WTC11 (cell line): ENCODE results near the gene LDAF1. TPM values are rescaled to one million over a fixed set of nuclear protein-coding genes. Genes with fewer than 3 reads are reported as not detected.

Source experiments
- ATAC-seq: fragments of 200-7000 bp; cut with Tn5 transposase; 2 replicates; pipeline ENCODE4 v1.10.0; 2021; ENCODE audit warnings: mild to moderate bottlenecking, moderate library complexity
- CTCF ChIA-PET: fragments of 300-600 bp; sonication (Branson Sonifier 250); formaldehyde crosslinking; loops from one replicate; lab custom pipeline; 2021; ENCODE audit warnings: antibody characterized with exemption; lab: Charles Lee
- POLR2A ChIA-PET: fragments of 350-600 bp; sonication (Branson Sonifier 250); formaldehyde crosslinking; loops from one replicate; lab custom pipeline; 2021; ENCODE audit warnings: antibody characterized with exemption; lab: Charles Lee
- DNase-seq: peaks from one replicate; pipeline ENCODE4 v3.0.0; 2021; ENCODE audit warnings: low spot score
- H3K27ac Mint-ChIP-seq: 2 replicates; pipeline ENCODE4 v1.8.0; 2021; ENCODE audit warnings: mixed read lengths
- H3K27me3 Mint-ChIP-seq: 2 replicates; pipeline ENCODE4 v1.8.0; 2021; ENCODE audit warnings: low read depth, mild to moderate bottlenecking, moderate library complexity, mixed read lengths
- H3K36me3 Mint-ChIP-seq: 2 replicates; pipeline ENCODE4 v1.8.0; 2021; ENCODE audit warnings: mixed read lengths
- H3K4me1 Mint-ChIP-seq: 2 replicates; pipeline ENCODE4 v1.8.0; 2022; ENCODE audit warnings: mixed read lengths
- H3K4me3 Mint-ChIP-seq: 2 replicates; pipeline ENCODE4 v1.8.0; 2021; ENCODE audit warnings: mild to moderate bottlenecking, moderate library complexity, mixed read lengths
- H3K9me3 Mint-ChIP-seq: 2 replicates; pipeline ENCODE4 v1.8.0; 2021; ENCODE audit warnings: mixed read lengths
- CREB1 ChIP-seq: sonication (generic); formaldehyde crosslinking; IDR thresholded peaks from 2 replicates; pipeline ENCODE4 v1.8.0; 2023; ENCODE audit warnings: mild to moderate bottlenecking, missing genetic modification reagents
- FOXK1 ChIP-seq: sonication (generic); formaldehyde crosslinking; IDR thresholded peaks from 2 replicates; pipeline ENCODE4 v1.8.0; 2022; ENCODE audit warnings: mild to moderate bottlenecking, moderate library complexity, missing genetic modification reagents
- GRHL2 ChIP-seq: fragments of 250-450 bp; sonication (Bioruptor Pico); IDR thresholded peaks from 2 replicates; pipeline ENCODE4 v1.8.0; 2022; ENCODE audit warnings: mild to moderate bottlenecking, moderate library complexity; ENCODE audit not compliant: insufficient replicate concordance, severe bottlenecking
- MXD4 ChIP-seq: fragments of 250-450 bp; sonication (Bioruptor Pico); IDR thresholded peaks from 2 replicates; pipeline ENCODE4 v1.8.0; 2021; ENCODE audit warnings: mild to moderate bottlenecking, moderate library complexity, borderline replicate concordance
- NFE2L1 ChIP-seq: sonication (generic); formaldehyde crosslinking; IDR thresholded peaks from 2 replicates; pipeline ENCODE4 v1.8.1; 2023; ENCODE audit warnings: missing genetic modification reagents
- NFYB ChIP-seq: sonication (generic); formaldehyde crosslinking; conservative IDR thresholded peaks from 2 replicates; pipeline ENCODE4 v1.8.0; 2022; ENCODE audit warnings: low read depth, missing genetic modification reagents
- NR2C2 ChIP-seq: sonication (generic); formaldehyde crosslinking; IDR thresholded peaks from 2 replicates; pipeline ENCODE4 v1.8.0; 2022; ENCODE audit warnings: mild to moderate bottlenecking, missing genetic modification reagents
- NR3C1 ChIP-seq: sonication (generic); formaldehyde crosslinking; conservative IDR thresholded peaks from 2 replicates; pipeline ENCODE4 v1.8.1; 2023; ENCODE audit warnings: low read depth, mild to moderate bottlenecking, missing genetic modification reagents
- RELA ChIP-seq: sonication (generic); formaldehyde crosslinking; IDR thresholded peaks from 2 replicates; pipeline ENCODE4 v1.8.1; 2022; ENCODE audit warnings: missing genetic modification reagents, mild to moderate bottlenecking, borderline replicate concordance
- TP53 ChIP-seq: sonication (generic); formaldehyde crosslinking; IDR thresholded peaks from 2 replicates; pipeline ENCODE4 v1.8.1; 2023; ENCODE audit warnings: mild to moderate bottlenecking, missing genetic modification reagents
- ZBTB21 ChIP-seq: sonication (generic); formaldehyde crosslinking; IDR thresholded peaks from 2 replicates; pipeline ENCODE4 v1.8.1; 2023; ENCODE audit warnings: mild to moderate bottlenecking, missing genetic modification reagents, borderline replicate concordance
- ZNF219 ChIP-seq: sonication (generic); formaldehyde crosslinking; IDR thresholded peaks from 2 replicates; pipeline ENCODE4 v1.8.0; 2023; ENCODE audit warnings: missing genetic modification reagents, mild to moderate bottlenecking, borderline replicate concordance
- ZNF232 ChIP-seq: sonication (generic); formaldehyde crosslinking; IDR thresholded peaks from 2 replicates; pipeline ENCODE4 v1.8.0; 2022; ENCODE audit warnings: mild to moderate bottlenecking, missing genetic modification reagents
- ZNF317 ChIP-seq: sonication (generic); formaldehyde crosslinking; IDR thresholded peaks from 2 replicates; pipeline ENCODE4 v1.8.1; 2023; ENCODE audit warnings: low read depth, mild to moderate bottlenecking, moderate library complexity, missing genetic modification reagents, borderline replicate concordance
- ZNF423 ChIP-seq: fragments of 250-450 bp; sonication (Bioruptor Pico); IDR thresholded peaks from 2 replicates; pipeline ENCODE4 v2.1.2; 2022; ENCODE audit warnings: mild to moderate bottlenecking, moderate library complexity
- ZNF671 ChIP-seq: fragments of 250-450 bp; sonication (Bioruptor Pico); IDR thresholded peaks from 2 replicates; pipeline ENCODE4 v1.8.0; 2021; ENCODE audit warnings: mild to moderate bottlenecking
- total RNA-seq: library from RNA; stranded (reverse); gene quantifications from 3 replicates; pipeline ENCODE4 v1.2.3, GENCODE V29; 2021
- TF ChIP-seq, protein P1 (sequence below): sonication (generic); formaldehyde crosslinking; IDR thresholded peaks from 2 replicates; pipeline ENCODE4 v1.8.0; 2022; ENCODE audit warnings: mild to moderate bottlenecking, missing genetic modification reagents
- TF ChIP-seq, protein P2 (sequence below): fragments of 250-450 bp; sonication (Bioruptor Pico); IDR thresholded peaks from 2 replicates; pipeline ENCODE4 v1.9.0; 2021; ENCODE audit warnings: mild to moderate bottlenecking
- TF ChIP-seq, protein P3 (sequence below): fragments of 250-450 bp; sonication (Bioruptor Pico); IDR thresholded peaks from 2 replicates; pipeline ENCODE4 v2.1.2; 2022; ENCODE audit warnings: mild to moderate bottlenecking, moderate library complexity
- TF ChIP-seq, protein P4 (sequence below): sonication (generic); formaldehyde crosslinking; IDR thresholded peaks from 2 replicates; pipeline ENCODE4 v1.8.0; 2022; ENCODE audit warnings: mild to moderate bottlenecking, missing genetic modification reagents
- TF ChIP-seq, protein P5 (sequence below): sonication (generic); formaldehyde crosslinking; IDR thresholded peaks from 2 replicates; pipeline ENCODE4 v1.8.0; 2022; ENCODE audit warnings: mild to moderate bottlenecking, missing genetic modification reagents
- TF ChIP-seq, protein P6 (sequence below): fragments of 200-600 bp; IDR thresholded peaks from 2 replicates; pipeline ENCODE4 v1.8.0; 2022; ENCODE audit warnings: antibody characterized with exemption
- TF ChIP-seq, protein P7 (sequence below): sonication (generic); formaldehyde crosslinking; IDR thresholded peaks from 2 replicates; pipeline ENCODE4 v1.8.1; 2022; ENCODE audit warnings: mild to moderate bottlenecking, missing genetic modification reagents, moderate library complexity, borderline replicate concordance
- TF ChIP-seq, protein P8 (sequence below): sonication (generic); formaldehyde crosslinking; IDR thresholded peaks from 2 replicates; pipeline ENCODE4 v1.8.1; 2022; ENCODE audit warnings: missing genetic modification reagents, borderline replicate concordance
- TF ChIP-seq, protein P9 (sequence below): sonication (generic); formaldehyde crosslinking; IDR thresholded peaks from 2 replicates; pipeline ENCODE4 v1.8.0; 2023; ENCODE audit warnings: missing genetic modification reagents

The LDAF1 gene
- total RNA-seq, 1 experiment from 2014 or later, result 42.8 TPM

DNA sequence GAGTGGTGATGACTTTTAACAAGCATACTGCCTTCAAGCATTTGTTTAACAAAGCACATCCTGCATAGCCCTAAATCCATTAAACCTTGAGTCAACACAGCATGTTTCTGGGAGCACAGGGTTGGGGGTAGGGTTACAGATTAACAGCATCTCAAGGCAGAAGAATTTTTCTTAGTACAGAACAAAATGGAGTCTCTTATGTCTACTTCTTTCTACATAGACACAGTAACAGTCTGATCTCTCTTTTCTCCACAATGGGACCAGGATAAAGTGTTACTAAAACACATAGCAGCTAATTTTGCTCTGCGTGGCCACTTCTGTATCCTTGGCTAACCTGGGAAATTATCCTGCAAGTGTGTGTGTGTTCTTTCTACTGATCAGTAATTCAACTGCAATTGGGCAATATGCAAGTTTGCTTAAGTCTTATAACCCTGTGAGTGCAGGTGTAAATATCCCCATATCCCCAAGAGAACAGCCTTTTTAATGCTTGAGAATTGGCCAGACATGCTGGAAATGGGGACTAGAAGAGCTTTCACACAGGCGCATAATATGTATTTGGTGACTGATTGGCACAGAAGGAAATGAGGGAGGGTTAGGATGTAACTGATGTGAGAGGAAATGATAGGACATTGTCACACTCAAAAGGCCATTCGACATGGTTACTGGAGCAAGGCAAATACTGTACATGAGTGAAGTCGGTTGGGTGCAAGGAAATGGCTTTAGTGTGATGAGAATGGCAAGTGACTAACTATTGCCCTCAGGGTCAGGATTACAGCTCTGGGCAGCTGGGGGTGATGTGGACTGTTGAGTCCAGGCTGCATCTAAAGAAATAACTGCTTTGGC is 64.2 kb downstream of the LDAF1 start:
- POLR2A ChIA-PET, result no interaction called here
- CTCF ChIA-PET, result interaction anchor here (1.4 kb wide), 1 partner anchor 55 kb away, joined by 5 read pairs; the partner anchor contains the start of gene CRYM
- Mint-ChIP-seq H3K4me3 (peak overlapping the region; percentile 2), H3K4me1 (peaks cover 51% of the 10 kb centered on the region), H3K27ac (peak overlapping the region; percentile 25; the same call in 1 of the 2 replicates), H3K27me3 (peaks cover 24% of the 10 kb centered on the region), H3K36me3 (peaks cover 4% of the 10 kb centered on the region), H3K9me3 (peaks cover 5% of the 10 kb centered on the region)
- no peak for DNase-seq
- TF ChIP-seq, protein P1, sequence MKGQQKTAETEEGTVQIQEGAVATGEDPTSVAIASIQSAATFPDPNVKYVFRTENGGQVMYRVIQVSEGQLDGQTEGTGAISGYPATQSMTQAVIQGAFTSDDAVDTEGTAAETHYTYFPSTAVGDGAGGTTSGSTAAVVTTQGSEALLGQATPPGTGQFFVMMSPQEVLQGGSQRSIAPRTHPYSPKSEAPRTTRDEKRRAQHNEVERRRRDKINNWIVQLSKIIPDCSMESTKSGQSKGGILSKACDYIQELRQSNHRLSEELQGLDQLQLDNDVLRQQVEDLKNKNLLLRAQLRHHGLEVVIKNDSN (CRISPR knock-in tag), result no peak
- TF ChIP-seq, protein P2, sequence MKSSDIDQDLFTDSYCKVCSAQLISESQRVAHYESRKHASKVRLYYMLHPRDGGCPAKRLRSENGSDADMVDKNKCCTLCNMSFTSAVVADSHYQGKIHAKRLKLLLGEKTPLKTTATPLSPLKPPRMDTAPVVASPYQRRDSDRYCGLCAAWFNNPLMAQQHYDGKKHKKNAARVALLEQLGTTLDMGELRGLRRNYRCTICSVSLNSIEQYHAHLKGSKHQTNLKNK, result no peak
- TF ChIP-seq NFYB (CRISPR knock-in tag) (no peak), FOXK1 (no peak; the same call in 1 of the 2 replicates), MXD4 (CRISPR knock-in tag) (no peak), GRHL2 (no peak), RELA (CRISPR knock-in tag) (no peak), ZNF423 (CRISPR knock-in tag) (0 out of 2 replicates have a peak, but pooled peaks have one; percentile 26), ZNF232 (CRISPR knock-in tag) (no peak)
- TF ChIP-seq, protein P3, sequence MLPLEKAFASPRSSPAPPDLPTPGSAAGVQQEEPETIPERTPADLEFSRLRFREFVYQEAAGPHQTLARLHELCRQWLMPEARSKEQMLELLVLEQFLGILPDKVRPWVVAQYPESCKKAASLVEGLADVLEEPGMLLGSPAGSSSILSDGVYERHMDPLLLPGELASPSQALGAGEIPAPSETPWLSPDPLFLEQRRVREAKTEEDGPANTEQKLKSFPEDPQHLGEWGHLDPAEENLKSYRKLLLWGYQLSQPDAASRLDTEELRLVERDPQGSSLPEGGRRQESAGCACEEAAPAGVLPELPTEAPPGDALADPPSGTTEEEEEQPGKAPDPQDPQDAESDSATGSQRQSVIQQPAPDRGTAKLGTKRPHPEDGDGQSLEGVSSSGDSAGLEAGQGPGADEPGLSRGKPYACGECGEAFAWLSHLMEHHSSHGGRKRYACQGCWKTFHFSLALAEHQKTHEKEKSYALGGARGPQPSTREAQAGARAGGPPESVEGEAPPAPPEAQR (CRISPR knock-in tag), result 0 out of 2 replicates have a peak, but pooled peaks have one; percentile 40
- ATAC-seq, result peak; percentile 30

DNA sequence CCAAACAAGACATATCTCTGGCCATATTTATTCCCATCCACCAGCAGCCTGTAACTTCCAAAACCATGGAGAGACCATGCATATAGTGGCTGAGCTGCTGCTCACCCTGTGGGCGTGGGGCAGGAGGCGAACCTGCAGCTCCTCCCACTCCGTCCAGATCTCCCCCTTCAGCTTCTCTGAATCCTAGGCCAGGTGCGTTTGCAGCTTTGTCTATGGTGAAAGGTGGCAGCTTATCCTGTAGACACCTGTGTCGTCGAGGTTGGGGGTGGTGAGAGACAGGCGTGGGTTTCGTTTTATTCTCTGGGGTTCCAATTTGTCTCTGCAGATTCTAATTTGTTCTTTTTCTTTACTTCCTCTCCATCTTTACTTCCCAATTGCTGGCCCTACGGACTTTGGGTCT is 65.3 kb downstream of the LDAF1 start:
- DNase-seq (peak; percentile 16), ATAC-seq (peak; percentile 82)
- no peak overlapping the region for H3K4me3 Mint-ChIP-seq
- H3K27me3 Mint-ChIP-seq, result peaks cover 24% of the 10 kb centered on the region
- H3K4me1 Mint-ChIP-seq, result peaks cover 56% of the 10 kb centered on the region
- H3K27ac Mint-ChIP-seq, result no peak overlapping the region; the same call in 1 of the 2 replicates
- ChIA-PET POLR2A (no interaction called here), CTCF (interaction anchor here (0.9 to 1.4 kb wide), 3 partner anchors 35 to 77 kb away, joined by 3 to 5 read pairs (median 3); partner anchors contain the start of gene CRYM)
- H3K36me3 Mint-ChIP-seq, result peaks cover 4% of the 10 kb centered on the region
- peaks cover 5% of the 10 kb centered on the region for H3K9me3 Mint-ChIP-seq
- TF ChIP-seq ZNF671 (CRISPR knock-in tag), result no peak
- TF ChIP-seq TP53 (CRISPR knock-in tag), result no peak
- TF ChIP-seq, protein P4, sequence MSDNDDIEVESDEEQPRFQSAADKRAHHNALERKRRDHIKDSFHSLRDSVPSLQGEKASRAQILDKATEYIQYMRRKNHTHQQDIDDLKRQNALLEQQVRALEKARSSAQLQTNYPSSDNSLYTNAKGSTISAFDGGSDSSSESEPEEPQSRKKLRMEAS (CRISPR knock-in tag), result no peak
- TF ChIP-seq ZNF219 (CRISPR knock-in tag), result no peak
- TF ChIP-seq, protein P5, sequence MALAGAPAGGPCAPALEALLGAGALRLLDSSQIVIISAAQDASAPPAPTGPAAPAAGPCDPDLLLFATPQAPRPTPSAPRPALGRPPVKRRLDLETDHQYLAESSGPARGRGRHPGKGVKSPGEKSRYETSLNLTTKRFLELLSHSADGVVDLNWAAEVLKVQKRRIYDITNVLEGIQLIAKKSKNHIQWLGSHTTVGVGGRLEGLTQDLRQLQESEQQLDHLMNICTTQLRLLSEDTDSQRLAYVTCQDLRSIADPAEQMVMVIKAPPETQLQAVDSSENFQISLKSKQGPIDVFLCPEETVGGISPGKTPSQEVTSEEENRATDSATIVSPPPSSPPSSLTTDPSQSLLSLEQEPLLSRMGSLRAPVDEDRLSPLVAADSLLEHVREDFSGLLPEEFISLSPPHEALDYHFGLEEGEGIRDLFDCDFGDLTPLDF (CRISPR knock-in tag), result no peak
- TF ChIP-seq, protein P6, sequence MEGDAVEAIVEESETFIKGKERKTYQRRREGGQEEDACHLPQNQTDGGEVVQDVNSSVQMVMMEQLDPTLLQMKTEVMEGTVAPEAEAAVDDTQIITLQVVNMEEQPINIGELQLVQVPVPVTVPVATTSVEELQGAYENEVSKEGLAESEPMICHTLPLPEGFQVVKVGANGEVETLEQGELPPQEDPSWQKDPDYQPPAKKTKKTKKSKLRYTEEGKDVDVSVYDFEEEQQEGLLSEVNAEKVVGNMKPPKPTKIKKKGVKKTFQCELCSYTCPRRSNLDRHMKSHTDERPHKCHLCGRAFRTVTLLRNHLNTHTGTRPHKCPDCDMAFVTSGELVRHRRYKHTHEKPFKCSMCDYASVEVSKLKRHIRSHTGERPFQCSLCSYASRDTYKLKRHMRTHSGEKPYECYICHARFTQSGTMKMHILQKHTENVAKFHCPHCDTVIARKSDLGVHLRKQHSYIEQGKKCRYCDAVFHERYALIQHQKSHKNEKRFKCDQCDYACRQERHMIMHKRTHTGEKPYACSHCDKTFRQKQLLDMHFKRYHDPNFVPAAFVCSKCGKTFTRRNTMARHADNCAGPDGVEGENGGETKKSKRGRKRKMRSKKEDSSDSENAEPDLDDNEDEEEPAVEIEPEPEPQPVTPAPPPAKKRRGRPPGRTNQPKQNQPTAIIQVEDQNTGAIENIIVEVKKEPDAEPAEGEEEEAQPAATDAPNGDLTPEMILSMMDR, result no peak
- TF ChIP-seq ZNF232 (CRISPR knock-in tag), result no peak
- TF ChIP-seq ZNF317 (CRISPR knock-in tag), result no peak
- TF ChIP-seq, protein P7, sequence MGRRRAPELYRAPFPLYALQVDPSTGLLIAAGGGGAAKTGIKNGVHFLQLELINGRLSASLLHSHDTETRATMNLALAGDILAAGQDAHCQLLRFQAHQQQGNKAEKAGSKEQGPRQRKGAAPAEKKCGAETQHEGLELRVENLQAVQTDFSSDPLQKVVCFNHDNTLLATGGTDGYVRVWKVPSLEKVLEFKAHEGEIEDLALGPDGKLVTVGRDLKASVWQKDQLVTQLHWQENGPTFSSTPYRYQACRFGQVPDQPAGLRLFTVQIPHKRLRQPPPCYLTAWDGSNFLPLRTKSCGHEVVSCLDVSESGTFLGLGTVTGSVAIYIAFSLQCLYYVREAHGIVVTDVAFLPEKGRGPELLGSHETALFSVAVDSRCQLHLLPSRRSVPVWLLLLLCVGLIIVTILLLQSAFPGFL (CRISPR knock-in tag), result no peak
- TF ChIP-seq NFE2L1, result no peak
- no peak for TF ChIP-seq NR2C2 (CRISPR knock-in tag)
- TF ChIP-seq, protein P8, sequence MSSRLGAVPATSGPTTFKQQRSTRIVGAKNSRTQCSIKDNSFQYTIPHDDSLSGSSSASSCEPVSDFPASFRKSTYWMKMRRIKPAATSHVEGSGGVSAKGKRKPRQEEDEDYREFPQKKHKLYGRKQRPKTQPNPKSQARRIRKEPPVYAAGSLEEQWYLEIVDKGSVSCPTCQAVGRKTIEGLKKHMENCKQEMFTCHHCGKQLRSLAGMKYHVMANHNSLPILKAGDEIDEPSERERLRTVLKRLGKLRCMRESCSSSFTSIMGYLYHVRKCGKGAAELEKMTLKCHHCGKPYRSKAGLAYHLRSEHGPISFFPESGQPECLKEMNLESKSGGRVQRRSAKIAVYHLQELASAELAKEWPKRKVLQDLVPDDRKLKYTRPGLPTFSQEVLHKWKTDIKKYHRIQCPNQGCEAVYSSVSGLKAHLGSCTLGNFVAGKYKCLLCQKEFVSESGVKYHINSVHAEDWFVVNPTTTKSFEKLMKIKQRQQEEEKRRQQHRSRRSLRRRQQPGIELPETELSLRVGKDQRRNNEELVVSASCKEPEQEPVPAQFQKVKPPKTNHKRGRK (CRISPR knock-in tag), result no peak
- no peak for TF ChIP-seq RELA (CRISPR knock-in tag)
- TF ChIP-seq CREB1 (CRISPR knock-in tag), result no peak
- no peak for TF ChIP-seq ZBTB21 (CRISPR knock-in tag)
- no peak for TF ChIP-seq NR3C1 (CRISPR knock-in tag)
- TF ChIP-seq, protein P9, sequence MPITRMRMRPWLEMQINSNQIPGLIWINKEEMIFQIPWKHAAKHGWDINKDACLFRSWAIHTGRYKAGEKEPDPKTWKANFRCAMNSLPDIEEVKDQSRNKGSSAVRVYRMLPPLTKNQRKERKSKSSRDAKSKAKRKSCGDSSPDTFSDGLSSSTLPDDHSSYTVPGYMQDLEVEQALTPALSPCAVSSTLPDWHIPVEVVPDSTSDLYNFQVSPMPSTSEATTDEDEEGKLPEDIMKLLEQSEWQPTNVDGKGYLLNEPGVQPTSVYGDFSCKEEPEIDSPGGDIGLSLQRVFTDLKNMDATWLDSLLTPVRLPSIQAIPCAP (CRISPR knock-in tag), result no peak
